HUES64 (cell line): ENCODE results near the gene ACSL6. TPM values are rescaled to one million over a fixed set of nuclear protein-coding genes. Genes with fewer than 3 reads are reported as not detected.

Experiments used
- H3K27ac ChIP-seq: 2 replicates; pipeline ENCODE4 v1.7.0; 2013; ENCODE audit warnings: low read depth, low read length, inconsistent platforms
- H3K27me3 ChIP-seq: 2 replicates; pipeline ENCODE4 v1.6.1; 2013; ENCODE audit warnings: mild to moderate bottlenecking, low read length; ENCODE audit not compliant: insufficient read depth
- H3K36me3 ChIP-seq: 2 replicates; pipeline ENCODE4 v1.6.1; 2013; ENCODE audit warnings: mild to moderate bottlenecking, low read length; ENCODE audit not compliant: insufficient read depth
- H3K4me1 ChIP-seq: 2 replicates; pipeline ENCODE4 v1.6.1; 2013; ENCODE audit warnings: mild to moderate bottlenecking, low read length, moderate library complexity; ENCODE audit not compliant: insufficient read depth
- H3K4me3 ChIP-seq: 2 replicates; pipeline ENCODE4 v1.5.1; 2013; ENCODE audit warnings: mild to moderate bottlenecking, low read length, moderate library complexity
- H3K9ac ChIP-seq: 2 replicates; pipeline ENCODE4 v1.6.1; 2013; ENCODE audit warnings: mild to moderate bottlenecking, low read depth, low read length
- H3K9me3 ChIP-seq: 2 replicates; pipeline ENCODE4 v1.6.1; 2013; ENCODE audit warnings: low read depth, low read length; ENCODE audit not compliant: insufficient read depth
- WGBS: fragments of 150-250, 120-280 bp; methylation state at CpG from one replicate; pipeline ENCODE4 v1.1.7; 2013; ENCODE audit warnings: missing lambda C conversion rate; 5-methylcytosine and 5-hydroxymethylcytosine counted together
- polyA plus RNA-seq, 2 experiments: library from polyadenylated mRNA; stranded (reverse); fragments of 50-300 nt; gene quantifications; one replicate each; pipeline ENCODE4 v1.2.3, GENCODE V29; 2013

ACSL6 gene, protein sequence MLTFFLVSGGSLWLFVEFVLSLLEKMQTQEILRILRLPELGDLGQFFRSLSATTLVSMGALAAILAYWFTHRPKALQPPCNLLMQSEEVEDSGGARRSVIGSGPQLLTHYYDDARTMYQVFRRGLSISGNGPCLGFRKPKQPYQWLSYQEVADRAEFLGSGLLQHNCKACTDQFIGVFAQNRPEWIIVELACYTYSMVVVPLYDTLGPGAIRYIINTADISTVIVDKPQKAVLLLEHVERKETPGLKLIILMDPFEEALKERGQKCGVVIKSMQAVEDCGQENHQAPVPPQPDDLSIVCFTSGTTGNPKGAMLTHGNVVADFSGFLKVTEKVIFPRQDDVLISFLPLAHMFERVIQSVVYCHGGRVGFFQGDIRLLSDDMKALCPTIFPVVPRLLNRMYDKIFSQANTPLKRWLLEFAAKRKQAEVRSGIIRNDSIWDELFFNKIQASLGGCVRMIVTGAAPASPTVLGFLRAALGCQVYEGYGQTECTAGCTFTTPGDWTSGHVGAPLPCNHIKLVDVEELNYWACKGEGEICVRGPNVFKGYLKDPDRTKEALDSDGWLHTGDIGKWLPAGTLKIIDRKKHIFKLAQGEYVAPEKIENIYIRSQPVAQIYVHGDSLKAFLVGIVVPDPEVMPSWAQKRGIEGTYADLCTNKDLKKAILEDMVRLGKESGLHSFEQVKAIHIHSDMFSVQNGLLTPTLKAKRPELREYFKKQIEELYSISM
- 0.20 TPM for polyA plus RNA-seq (2013, experiment 1 of 2)
- 0.95 TPM for polyA plus RNA-seq (2013, experiment 2 of 2)

DNA sequence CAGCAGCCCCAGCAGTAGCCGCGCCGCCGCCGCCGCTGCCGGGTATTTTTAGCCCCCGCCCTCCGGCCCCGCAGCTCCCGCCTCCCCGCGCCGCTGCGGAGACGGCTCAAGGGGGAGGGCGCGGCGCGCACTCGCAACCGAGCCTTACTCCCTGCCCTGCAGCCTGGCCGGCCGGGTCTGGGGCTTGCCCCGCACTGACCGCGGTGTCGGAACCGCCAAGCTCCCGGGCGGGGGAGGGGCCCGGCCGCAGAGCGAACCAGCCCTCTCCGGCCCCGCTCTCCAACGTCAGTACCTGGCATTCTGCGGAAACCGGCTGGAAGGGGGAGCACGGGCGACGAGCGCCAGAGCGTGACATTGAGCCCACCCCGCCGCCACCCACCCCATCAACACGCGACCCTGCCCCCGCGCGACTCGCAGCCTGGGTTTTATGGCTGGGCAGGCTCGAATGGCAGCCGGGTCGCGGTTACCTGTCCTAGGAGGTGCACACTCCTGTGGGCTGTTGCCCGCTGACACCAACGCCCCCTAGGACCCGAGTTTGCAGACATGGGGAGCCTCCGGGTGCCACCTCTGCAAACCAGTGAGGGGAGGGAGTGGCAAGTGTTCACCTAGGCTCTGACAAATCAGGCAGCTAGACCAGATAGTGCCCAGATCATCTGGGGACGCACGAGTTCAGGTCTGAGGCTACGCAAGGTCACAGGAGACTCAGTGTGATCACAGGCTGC, at the start of gene ACSL6:
Gene ACSL6, minus strand, starts transcription at position 37 of the 722 bp plus-strand sequence. CDS start 105 bp downstream, outside the sequence.
- no peaks in the 10 kb centered on the region for H3K9me3 ChIP-seq
- no peak within 1 kb of the TSS; the same call in 1 of the 2 replicates for H3K9ac ChIP-seq
- H3K36me3 ChIP-seq, result no peaks in the 10 kb centered on the region
- H3K27me3 ChIP-seq, result peaks cover 43% of the 10 kb centered on the region
- 4% methylated on average over 63 of the region's 63 CpGs for WGBS
- H3K4me3 ChIP-seq, result peak within 1 kb of the TSS; percentile 61
- no peak within 1 kb of the TSS for H3K27ac ChIP-seq
- H3K4me1 ChIP-seq, result peaks cover 3% of the 10 kb centered on the region; the same call in 1 of the 2 replicates

DNA sequence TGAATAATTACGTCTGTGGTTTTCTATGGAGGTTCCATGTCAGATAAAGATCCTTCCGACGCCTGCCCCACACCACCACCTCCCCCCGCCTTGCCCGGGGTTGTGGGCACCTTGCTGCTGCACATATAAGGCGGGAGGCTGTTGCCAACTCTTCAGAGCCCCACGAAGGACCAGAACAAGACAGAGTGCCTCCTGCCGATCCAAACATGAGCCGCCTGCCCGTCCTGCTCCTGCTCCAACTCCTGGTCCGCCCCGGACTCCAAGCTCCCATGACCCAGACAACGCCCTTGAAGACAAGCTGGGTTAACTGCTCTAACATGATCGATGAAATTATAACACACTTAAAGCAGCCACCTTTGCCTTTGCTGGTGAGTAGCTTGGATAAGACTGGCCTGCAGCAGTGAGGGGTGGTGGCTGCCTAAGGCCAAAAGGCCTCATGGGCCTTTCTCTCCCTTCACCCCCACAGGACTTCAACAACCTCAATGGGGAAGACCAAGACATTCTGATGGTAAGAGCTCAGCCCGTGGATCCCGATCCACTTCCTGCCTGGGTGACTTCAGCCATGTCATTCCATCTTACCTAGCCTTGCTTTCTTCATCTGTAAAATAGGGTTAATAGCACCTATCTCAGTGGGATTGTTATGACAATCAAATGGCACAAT, 49.2 kb upstream of the ACSL6 start, which contains the start of gene IL3:
Gene IL3, plus strand, starts transcription at position 155 of the 661 bp plus-strand sequence. Its CDS starts 52 bp downstream, at position 207.
- Histone ChIP-seq H3K9ac (no peak within 1 kb of the TSS), H3K36me3 (no peaks in the 10 kb centered on the region), H3K4me1 (no peaks in the 10 kb centered on the region), H3K27ac (no peak within 1 kb of the TSS), H3K27me3 (no peaks in the 10 kb centered on the region), H3K4me3 (no peak within 1 kb of the TSS), H3K9me3 (no peaks in the 10 kb centered on the region)
- 92% methylated on average over 15 of the region's 16 CpGs for WGBS

DNA sequence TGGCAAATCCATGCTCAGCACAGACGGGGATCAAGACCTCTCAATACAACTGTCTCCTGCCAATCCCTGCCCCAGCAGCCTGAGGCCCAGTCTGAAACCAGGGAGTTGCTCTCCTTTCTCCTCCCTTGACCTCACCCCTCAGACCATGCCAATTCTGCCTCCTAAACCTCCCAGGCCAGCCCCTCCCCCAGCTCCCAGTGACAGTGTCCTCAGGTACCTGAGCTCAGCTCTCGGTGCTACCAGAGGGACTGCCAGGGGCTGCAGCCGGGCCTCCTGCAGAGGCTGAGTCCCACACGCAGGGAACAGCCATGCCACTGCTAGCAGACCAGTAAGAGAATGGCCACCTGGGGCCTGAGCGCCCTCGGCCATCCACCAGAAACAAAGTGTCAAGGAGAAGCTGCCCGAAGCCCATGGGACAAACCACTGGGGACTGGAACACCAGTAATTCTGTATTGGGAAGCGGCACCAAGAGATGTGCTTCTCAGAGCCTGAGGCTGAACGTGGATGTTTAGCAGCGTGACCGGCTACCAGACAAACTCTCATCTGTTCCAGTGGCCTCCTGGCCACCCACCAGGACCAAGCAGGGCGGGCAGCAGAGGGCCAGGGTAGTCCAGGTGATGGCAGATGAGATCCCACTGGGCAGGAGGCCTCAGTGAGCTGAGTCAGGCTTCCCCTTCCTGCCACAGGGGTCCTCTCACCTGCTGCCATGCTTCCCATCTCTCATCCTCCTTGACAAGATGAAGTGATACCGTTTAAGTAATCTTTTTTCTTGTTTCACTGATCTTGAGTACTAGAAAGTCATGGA, 48.4 kb upstream of the ACSL6 start:
- WGBS, result 92% methylated on average over 13 of the region's 13 CpGs
- no peak overlapping the region for H3K27ac ChIP-seq
- H3K36me3 ChIP-seq, result no peaks in the 10 kb centered on the region
- no peaks in the 10 kb centered on the region for H3K9me3 ChIP-seq
- H3K4me1 ChIP-seq, result no peaks in the 10 kb centered on the region
- no peak overlapping the region for H3K4me3 ChIP-seq
- H3K27me3 ChIP-seq, result no peaks in the 10 kb centered on the region
- H3K9ac ChIP-seq, result no peak overlapping the region

DNA sequence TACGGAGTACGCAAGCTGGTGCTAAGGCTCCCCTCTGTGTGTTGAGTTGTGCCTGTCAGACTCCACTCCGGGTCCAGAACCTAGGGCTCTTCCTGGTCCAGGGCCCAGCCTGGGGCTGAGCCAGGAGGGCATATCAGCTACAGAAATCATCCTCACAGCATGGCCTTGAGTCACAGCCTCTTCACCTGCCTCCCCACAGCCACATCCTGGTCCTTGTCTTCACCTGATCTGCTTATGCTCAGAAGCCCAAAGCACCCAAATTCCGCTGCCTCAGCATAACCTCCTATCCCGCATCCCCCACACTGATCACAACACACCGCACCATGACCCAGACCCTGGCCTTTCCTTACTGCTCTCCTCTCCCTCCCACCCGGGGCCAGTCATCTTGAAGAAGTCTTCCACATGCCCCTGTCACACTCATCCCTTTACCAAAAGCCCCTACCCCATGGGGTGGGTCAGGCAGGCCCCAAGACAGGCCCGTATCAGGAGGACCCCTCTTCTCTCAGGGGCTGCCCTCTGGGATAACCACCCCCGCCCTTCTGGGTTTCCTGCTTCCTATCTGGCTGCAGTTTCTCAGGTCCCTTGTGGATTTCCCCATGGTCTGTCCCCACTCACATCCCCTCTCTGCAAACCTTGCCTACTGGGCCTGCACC, 47.7 kb upstream of the ACSL6 start:
- H3K4me1 ChIP-seq, result no peaks in the 10 kb centered on the region
- WGBS, result 93% methylated on average over 9 of the region's 9 CpGs

DNA sequence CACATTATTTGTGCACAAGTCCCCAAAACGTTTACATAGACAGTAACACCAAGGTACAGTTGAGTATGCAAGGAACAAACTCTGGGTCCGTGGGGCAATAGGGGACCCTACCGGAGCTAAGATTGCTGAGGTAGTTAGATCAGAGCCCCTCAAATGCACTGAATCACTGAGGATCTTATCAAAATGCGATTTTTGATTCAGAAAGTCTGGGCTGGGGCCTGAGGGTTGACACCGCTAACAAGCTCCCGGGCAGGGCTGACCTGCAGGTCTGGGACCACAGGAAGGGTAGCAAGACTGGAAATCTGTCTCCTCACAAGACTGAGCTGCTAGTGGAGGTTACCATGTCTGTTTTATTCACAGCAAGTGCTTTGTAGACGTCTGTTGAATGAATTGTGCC, 47.2 kb upstream of the ACSL6 start:
- no peaks in the 10 kb centered on the region for H3K4me1 ChIP-seq
- no peak overlapping the region for H3K9ac ChIP-seq
- H3K4me3 ChIP-seq, result no peak overlapping the region
- no peaks in the 10 kb centered on the region for H3K27me3 ChIP-seq
- 92% methylated on average over 7 of the region's 7 CpGs for WGBS
- no peaks in the 10 kb centered on the region for H3K36me3 ChIP-seq
- H3K9me3 ChIP-seq, result no peaks in the 10 kb centered on the region
- no peak overlapping the region for H3K27ac ChIP-seq

More for the DNA sequence above, 47.7 kb upstream of the ACSL6 start:
- Histone ChIP-seq H3K27ac (no peak overlapping the region), H3K36me3 (no peaks in the 10 kb centered on the region), H3K27me3 (no peaks in the 10 kb centered on the region), H3K9me3 (no peaks in the 10 kb centered on the region), H3K4me3 (no peak overlapping the region), H3K9ac (no peak overlapping the region)

DNA sequence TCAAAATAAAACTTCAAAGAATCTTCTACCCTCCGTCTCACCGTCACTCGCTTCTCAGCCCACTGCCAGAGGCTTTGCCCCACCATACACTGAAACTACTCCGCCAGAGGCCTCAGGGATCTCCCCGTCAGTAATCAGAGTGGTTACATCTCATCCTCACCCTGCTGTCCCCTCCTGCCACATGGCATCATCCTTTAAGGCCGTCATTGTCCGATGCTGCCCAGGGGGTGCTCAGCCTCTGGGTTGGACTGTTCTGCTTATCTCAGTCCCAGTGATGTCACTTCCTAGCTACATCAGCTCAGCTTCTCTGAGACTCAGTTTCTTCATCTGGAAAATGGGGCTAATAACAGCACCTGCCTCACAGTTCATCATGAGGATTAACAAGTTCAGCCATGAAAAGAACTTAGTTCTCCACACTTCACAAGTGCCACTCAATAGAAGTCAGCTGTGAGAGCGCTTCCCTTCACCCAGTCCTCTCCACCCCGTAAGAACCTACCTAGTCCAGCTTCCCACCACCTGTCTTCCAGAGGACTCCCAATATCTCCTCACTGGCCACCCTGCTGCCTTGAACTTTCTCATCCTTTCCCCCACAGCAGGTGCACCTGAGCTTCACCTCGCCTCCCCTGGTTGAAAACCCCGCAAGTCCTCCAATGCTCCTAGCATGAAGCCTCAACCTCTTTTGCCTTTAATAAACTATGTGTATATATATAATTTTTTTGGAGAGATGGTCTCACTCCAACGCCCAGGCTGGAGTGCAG, 46.2 kb upstream of the ACSL6 start:
- Histone ChIP-seq H3K36me3 (no peaks in the 10 kb centered on the region), H3K9ac (no peak overlapping the region), H3K27me3 (no peaks in the 10 kb centered on the region), H3K4me1 (no peaks in the 10 kb centered on the region), H3K27ac (no peak overlapping the region), H3K4me3 (no peak overlapping the region), H3K9me3 (no peaks in the 10 kb centered on the region)
- WGBS, result 89% methylated on average over 12 of the region's 12 CpGs

DNA sequence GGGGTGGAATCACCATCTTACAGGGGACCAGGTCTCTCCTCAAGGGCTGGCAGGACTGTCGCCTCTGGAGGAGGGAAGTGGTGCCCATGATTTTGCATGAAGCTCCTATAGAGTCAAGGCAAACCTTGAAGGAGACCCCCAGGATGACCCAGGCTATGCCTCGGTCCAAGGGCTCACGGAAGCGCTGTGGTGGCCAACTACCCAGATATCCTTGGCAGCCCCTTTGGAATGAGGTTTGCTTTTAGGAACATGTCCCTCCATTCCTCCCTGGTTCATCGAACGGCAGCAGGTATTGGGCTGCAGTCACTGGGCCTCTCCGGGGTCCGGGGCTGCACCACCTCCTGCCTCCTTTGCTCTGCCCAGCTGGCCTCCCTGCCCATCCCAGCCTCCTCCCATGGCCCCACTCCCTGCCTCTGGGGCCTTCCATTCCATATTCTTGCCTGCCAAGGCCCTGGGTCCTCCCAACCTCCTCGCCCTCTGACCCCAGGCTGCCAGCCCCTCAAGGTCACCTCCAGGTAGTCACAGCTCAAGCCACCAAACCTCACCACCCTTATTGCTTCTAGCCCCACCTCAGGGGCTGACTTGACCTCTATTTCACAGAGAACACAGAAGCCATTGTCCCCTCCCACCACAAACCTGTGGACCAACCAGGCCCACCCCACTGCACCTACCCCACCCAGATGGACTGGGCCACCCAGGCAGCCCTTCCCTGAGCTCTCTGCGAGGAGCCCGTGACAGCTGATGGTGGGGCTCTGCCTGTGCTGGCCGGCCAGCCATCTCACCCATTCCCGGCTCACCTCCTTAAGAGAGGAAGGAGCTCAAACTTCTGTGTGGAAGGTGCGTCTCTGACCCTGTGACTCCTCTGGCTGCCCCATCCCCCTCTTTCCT, 45.4 kb upstream of the ACSL6 start:
- Histone ChIP-seq H3K27me3 (no peaks in the 10 kb centered on the region), H3K9me3 (no peaks in the 10 kb centered on the region), H3K9ac (no peak overlapping the region), H3K27ac (no peak overlapping the region), H3K4me1 (no peaks in the 10 kb centered on the region), H3K4me3 (no peak overlapping the region), H3K36me3 (no peaks in the 10 kb centered on the region)
- 94% methylated on average over 14 of the region's 14 CpGs for WGBS

DNA sequence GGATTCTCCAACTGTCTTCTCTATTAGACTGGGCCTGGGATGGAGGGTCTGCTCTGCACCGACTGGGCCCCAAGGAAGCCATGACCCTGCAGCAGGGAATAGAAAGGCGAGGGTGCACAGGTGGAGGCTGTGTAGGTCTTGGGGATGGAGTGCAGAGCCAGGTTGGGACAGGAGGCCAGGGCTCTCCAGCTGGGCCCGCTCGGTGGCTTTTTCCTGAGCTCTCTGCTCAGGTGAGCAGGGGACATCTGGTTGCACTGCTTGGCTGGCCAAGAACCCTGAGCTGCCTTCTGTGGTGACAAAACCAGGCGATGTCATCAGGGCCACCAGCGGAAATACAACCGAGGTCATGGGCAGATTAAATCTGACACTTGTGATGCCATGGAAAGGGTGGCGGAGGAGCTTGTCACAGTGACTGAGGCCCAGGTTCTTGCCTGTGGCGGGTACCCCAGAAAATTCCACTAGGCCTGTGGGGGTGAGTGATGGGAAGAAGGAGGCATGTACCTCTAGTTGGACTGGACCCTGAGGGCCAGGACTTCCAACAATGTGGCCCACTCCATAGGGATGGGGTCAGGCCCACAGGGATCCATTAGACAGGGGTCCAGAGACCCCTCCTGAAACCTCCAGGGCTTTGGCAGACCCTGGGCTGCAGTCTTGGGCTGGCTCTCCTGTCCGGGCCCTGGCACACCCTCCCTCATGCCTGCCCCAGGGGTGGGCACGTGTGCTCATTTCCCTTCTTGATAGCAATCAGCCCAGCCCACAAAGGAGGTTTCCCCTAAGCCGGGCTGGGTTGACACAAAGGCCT, 44.6 kb upstream of the ACSL6 start:
- no peak overlapping the region for H3K9ac ChIP-seq
- H3K27me3 ChIP-seq, result no peaks in the 10 kb centered on the region
- no peak overlapping the region for H3K27ac ChIP-seq
- no peaks in the 10 kb centered on the region for H3K4me1 ChIP-seq
- no peak overlapping the region for H3K4me3 ChIP-seq
- H3K36me3 ChIP-seq, result no peaks in the 10 kb centered on the region
- no peaks in the 10 kb centered on the region for H3K9me3 ChIP-seq
- 90% methylated on average over 12 of the region's 12 CpGs for WGBS
